WTC11 (cell line): ENCODE data around the gene GUCY1A2. TPM values are rescaled to one million over a fixed set of nuclear protein-coding genes. Genes with fewer than 3 reads are reported as not detected.

ENCODE experiments used
- ATAC-seq: fragments of 200-7000 bp; cut with Tn5 transposase; 2 replicates; pipeline ENCODE4 v1.10.0; 2021; ENCODE audit warnings: mild to moderate bottlenecking, moderate library complexity
- CTCF ChIA-PET: fragments of 300-600 bp; sonication (Branson Sonifier 250); formaldehyde crosslinking; loops from one replicate; lab custom pipeline; 2021; ENCODE audit warnings: antibody characterized with exemption; lab: Charles Lee
- POLR2A ChIA-PET: fragments of 350-600 bp; sonication (Branson Sonifier 250); formaldehyde crosslinking; loops from one replicate; lab custom pipeline; 2021; ENCODE audit warnings: antibody characterized with exemption; lab: Charles Lee
- DNase-seq: peaks from one replicate; pipeline ENCODE4 v3.0.0; 2021; ENCODE audit warnings: low spot score
- H3K27ac Mint-ChIP-seq: 2 replicates; pipeline ENCODE4 v1.8.0; 2021; ENCODE audit warnings: mixed read lengths
- H3K27me3 Mint-ChIP-seq: 2 replicates; pipeline ENCODE4 v1.8.0; 2021; ENCODE audit warnings: low read depth, mild to moderate bottlenecking, moderate library complexity, mixed read lengths
- H3K36me3 Mint-ChIP-seq: 2 replicates; pipeline ENCODE4 v1.8.0; 2021; ENCODE audit warnings: mixed read lengths
- H3K4me1 Mint-ChIP-seq: 2 replicates; pipeline ENCODE4 v1.8.0; 2022; ENCODE audit warnings: mixed read lengths
- H3K4me3 Mint-ChIP-seq: 2 replicates; pipeline ENCODE4 v1.8.0; 2021; ENCODE audit warnings: mild to moderate bottlenecking, moderate library complexity, mixed read lengths
- H3K9me3 Mint-ChIP-seq: 2 replicates; pipeline ENCODE4 v1.8.0; 2021; ENCODE audit warnings: mixed read lengths
- ATF6 ChIP-seq: sonication (generic); formaldehyde crosslinking; IDR thresholded peaks from 2 replicates; pipeline ENCODE4 v1.8.1; 2023; ENCODE audit warnings: mild to moderate bottlenecking, missing genetic modification reagents
- ESRRA ChIP-seq: sonication (generic); formaldehyde crosslinking; IDR thresholded peaks from 2 replicates; pipeline ENCODE4 v1.8.1; 2022; ENCODE audit warnings: mild to moderate bottlenecking, missing genetic modification reagents, borderline replicate concordance
- JAZF1 ChIP-seq: fragments of 250-450 bp; sonication (Bioruptor Pico); IDR thresholded peaks from 2 replicates; pipeline ENCODE4 v1.9.0; 2021; ENCODE audit warnings: moderate library complexity, mild to moderate bottlenecking, inconsistent platforms
- MLX ChIP-seq: sonication (generic); formaldehyde crosslinking; IDR thresholded peaks from 2 replicates; pipeline ENCODE4 v1.8.1; 2023; ENCODE audit warnings: mild to moderate bottlenecking, missing genetic modification reagents, moderate library complexity
- OVOL2 ChIP-seq: fragments of 250-450 bp; sonication (Bioruptor Pico); IDR thresholded peaks from 2 replicates; pipeline ENCODE4 v1.9.0; 2021; ENCODE audit warnings: mild to moderate bottlenecking, borderline replicate concordance
- SOX15 ChIP-seq: fragments of 250-450 bp; sonication (Bioruptor Pico); IDR thresholded peaks from 2 replicates; pipeline ENCODE4 v1.9.0; 2021; ENCODE audit warnings: mild to moderate bottlenecking
- SP1 ChIP-seq: sonication (generic); formaldehyde crosslinking; conservative IDR thresholded peaks from 2 replicates; pipeline ENCODE4 v1.8.1; 2022; ENCODE audit warnings: missing genetic modification reagents
- ZBTB43 ChIP-seq: sonication (generic); formaldehyde crosslinking; IDR thresholded peaks from 2 replicates; pipeline ENCODE4 v1.8.1; 2023; ENCODE audit warnings: mild to moderate bottlenecking, missing genetic modification reagents
- total RNA-seq: library from RNA; stranded (reverse); gene quantifications from 3 replicates; pipeline ENCODE4 v1.2.3, GENCODE V29; 2021
- TF ChIP-seq, protein P1 (sequence below): fragments of 250-450 bp; sonication (Bioruptor Pico); conservative IDR thresholded peaks from 2 replicates; pipeline ENCODE4 v1.9.0; 2021; ENCODE audit warnings: mild to moderate bottlenecking
- TF ChIP-seq, protein P2 (sequence below): sonication (generic); formaldehyde crosslinking; IDR thresholded peaks from 2 replicates; pipeline ENCODE4 v1.8.1; 2023; ENCODE audit warnings: mild to moderate bottlenecking, moderate library complexity, missing genetic modification reagents
- TF ChIP-seq, protein P3 (sequence below): sonication (generic); formaldehyde crosslinking; IDR thresholded peaks from 2 replicates; pipeline ENCODE4 v1.8.1; 2022; ENCODE audit warnings: missing genetic modification reagents, borderline replicate concordance
- TF ChIP-seq, protein P4 (sequence below): fragments of 250-450 bp; sonication (Bioruptor Pico); IDR thresholded peaks from 2 replicates; pipeline ENCODE4 v1.8.0; 2021; ENCODE audit warnings: mild to moderate bottlenecking
- TF ChIP-seq, protein P5 (sequence below): sonication (generic); formaldehyde crosslinking; IDR thresholded peaks from 2 replicates; pipeline ENCODE4 v1.8.0; 2022; ENCODE audit warnings: mild to moderate bottlenecking, missing genetic modification reagents

GUCY1A2 gene
- total RNA-seq, 1 experiment from 2014 or later, result 0.90 TPM

GRCh38 chr11:106815209-106815608, 203.1 kb downstream of the GUCY1A2 start:
- DNase-seq, result no peak
- Mint-ChIP-seq H3K4me1 (no peaks in the 10 kb centered on the region), H3K27me3 (no peaks in the 10 kb centered on the region), H3K27ac (no peak overlapping the region), H3K4me3 (no peak overlapping the region), H3K9me3 (no peaks in the 10 kb centered on the region), H3K36me3 (no peaks in the 10 kb centered on the region)
- ATAC-seq, result no peak
- ChIA-PET POLR2A (no interaction called here), CTCF (no interaction called here)
- TF ChIP-seq MLX, result no peak
- TF ChIP-seq, protein P1, sequence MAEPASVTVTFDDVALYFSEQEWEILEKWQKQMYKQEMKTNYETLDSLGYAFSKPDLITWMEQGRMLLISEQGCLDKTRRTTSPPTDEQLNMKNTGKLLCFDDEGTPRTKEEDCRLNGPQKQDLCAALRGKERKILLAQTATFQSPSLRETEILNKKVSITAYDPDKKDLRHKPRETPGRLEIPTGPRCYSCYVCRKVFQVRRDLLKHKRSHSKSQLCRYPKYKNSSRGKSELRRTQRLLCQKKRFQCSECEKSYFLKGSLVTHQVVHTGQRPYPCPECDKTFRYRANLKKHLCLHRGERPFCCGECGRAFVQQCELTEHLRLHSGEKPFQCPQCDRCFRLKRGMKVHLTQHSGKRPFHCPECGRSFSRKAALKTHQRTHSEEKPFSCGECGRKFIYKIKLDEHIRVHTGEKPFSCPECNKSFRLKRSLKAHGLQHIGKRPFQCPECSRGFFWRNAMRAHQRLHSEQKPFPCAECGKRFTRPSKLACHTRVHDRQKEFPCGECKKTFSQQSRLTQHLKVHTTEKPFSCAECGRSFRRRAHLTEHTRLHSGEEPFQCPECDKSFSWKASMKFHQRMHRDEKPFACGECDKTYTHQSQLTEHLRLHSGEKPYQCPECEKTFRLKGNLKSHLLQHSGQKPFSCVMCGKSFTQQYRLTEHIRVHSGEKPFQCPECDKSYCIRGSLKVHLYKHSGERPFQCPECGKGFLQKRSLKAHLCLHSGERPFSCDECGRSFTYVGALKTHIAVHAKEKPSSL (CRISPR knock-in tag), result no peak
- TF ChIP-seq, protein P2, sequence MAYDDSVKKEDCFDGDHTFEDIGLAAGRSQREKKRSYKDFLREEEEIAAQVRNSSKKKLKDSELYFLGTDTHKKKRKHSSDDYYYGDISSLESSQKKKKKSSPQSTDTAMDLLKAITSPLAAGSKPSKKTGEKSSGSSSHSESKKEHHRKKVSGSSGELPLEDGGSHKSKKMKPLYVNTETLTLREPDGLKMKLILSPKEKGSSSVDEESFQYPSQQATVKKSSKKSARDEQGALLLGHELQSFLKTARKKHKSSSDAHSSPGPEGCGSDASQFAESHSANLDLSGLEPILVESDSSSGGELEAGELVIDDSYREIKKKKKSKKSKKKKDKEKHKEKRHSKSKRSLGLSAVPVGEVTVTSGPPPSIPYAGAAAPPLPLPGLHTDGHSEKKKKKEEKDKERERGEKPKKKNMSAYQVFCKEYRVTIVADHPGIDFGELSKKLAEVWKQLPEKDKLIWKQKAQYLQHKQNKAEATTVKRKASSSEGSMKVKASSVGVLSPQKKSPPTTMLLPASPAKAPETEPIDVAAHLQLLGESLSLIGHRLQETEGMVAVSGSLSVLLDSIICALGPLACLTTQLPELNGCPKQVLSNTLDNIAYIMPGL (CRISPR knock-in tag), result no peak
- no peak for TF ChIP-seq ESRRA (CRISPR knock-in tag)
- no peak for TF ChIP-seq SP1 (CRISPR knock-in tag)
- TF ChIP-seq, protein P3, sequence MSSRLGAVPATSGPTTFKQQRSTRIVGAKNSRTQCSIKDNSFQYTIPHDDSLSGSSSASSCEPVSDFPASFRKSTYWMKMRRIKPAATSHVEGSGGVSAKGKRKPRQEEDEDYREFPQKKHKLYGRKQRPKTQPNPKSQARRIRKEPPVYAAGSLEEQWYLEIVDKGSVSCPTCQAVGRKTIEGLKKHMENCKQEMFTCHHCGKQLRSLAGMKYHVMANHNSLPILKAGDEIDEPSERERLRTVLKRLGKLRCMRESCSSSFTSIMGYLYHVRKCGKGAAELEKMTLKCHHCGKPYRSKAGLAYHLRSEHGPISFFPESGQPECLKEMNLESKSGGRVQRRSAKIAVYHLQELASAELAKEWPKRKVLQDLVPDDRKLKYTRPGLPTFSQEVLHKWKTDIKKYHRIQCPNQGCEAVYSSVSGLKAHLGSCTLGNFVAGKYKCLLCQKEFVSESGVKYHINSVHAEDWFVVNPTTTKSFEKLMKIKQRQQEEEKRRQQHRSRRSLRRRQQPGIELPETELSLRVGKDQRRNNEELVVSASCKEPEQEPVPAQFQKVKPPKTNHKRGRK (CRISPR knock-in tag), result no peak
- TF ChIP-seq, protein P4, sequence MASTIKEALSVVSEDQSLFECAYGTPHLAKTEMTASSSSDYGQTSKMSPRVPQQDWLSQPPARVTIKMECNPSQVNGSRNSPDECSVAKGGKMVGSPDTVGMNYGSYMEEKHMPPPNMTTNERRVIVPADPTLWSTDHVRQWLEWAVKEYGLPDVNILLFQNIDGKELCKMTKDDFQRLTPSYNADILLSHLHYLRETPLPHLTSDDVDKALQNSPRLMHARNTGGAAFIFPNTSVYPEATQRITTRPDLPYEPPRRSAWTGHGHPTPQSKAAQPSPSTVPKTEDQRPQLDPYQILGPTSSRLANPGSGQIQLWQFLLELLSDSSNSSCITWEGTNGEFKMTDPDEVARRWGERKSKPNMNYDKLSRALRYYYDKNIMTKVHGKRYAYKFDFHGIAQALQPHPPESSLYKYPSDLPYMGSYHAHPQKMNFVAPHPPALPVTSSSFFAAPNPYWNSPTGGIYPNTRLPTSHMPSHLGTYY (CRISPR knock-in tag), result no peak
- TF ChIP-seq ZBTB43, result no peak
- no peak for TF ChIP-seq SOX15
- TF ChIP-seq, protein P5, sequence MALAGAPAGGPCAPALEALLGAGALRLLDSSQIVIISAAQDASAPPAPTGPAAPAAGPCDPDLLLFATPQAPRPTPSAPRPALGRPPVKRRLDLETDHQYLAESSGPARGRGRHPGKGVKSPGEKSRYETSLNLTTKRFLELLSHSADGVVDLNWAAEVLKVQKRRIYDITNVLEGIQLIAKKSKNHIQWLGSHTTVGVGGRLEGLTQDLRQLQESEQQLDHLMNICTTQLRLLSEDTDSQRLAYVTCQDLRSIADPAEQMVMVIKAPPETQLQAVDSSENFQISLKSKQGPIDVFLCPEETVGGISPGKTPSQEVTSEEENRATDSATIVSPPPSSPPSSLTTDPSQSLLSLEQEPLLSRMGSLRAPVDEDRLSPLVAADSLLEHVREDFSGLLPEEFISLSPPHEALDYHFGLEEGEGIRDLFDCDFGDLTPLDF (CRISPR knock-in tag), result no peak
- no peak for TF ChIP-seq JAZF1
- no peak for TF ChIP-seq OVOL2 (CRISPR knock-in tag)
- TF ChIP-seq ATF6 (CRISPR knock-in tag), result no peak
